Measurements from ENCODE around the gene MRFAP1L1. TPM values are rescaled to one million over a fixed set of nuclear protein-coding genes. Genes with fewer than 3 reads are reported as not detected.
A peak's percentile ranks its signal among the peaks of the same experiment; 100 is the strongest.

Gene MRFAP1L1
- total RNA-seq, 1 donor from 2014 or later = 73.0 TPM

DNA sequence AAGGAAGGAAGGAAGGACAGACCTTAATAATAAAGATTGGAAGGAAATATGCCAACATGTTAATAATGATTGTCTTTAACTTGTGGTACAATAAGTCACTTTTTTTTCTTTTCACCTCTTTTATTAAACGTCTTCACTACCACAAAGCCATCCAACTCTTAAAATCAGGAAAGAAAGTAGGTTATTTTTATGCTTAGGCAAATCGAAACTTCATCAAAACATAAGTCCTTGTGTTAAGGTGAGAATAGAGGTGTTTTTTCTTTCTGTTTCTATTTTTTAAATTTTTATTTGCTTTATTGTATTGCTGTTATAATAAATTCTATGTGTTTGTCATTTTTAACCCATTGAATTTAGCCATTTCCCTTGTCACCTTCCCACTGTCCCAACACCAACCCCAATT lies 32.8 kb upstream of the MRFAP1L1 start:
- H3K27me3 Mint-ChIP-seq = no peaks in the 10 kb centered on the region
- DNase-seq (ENCODE audit: extremely low spot score, unreplicated experiment) = no peak
- TF ChIP-seq, protein P1, sequence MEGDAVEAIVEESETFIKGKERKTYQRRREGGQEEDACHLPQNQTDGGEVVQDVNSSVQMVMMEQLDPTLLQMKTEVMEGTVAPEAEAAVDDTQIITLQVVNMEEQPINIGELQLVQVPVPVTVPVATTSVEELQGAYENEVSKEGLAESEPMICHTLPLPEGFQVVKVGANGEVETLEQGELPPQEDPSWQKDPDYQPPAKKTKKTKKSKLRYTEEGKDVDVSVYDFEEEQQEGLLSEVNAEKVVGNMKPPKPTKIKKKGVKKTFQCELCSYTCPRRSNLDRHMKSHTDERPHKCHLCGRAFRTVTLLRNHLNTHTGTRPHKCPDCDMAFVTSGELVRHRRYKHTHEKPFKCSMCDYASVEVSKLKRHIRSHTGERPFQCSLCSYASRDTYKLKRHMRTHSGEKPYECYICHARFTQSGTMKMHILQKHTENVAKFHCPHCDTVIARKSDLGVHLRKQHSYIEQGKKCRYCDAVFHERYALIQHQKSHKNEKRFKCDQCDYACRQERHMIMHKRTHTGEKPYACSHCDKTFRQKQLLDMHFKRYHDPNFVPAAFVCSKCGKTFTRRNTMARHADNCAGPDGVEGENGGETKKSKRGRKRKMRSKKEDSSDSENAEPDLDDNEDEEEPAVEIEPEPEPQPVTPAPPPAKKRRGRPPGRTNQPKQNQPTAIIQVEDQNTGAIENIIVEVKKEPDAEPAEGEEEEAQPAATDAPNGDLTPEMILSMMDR (conservative IDR thresholded peaks at IDR 0.05) = no peak
- no peaks in the 10 kb centered on the region for H3K9me3 Mint-ChIP-seq
- no peaks in the 10 kb centered on the region for H3K36me3 Mint-ChIP-seq
- peaks cover 4% of the 10 kb centered on the region for H3K4me1 Mint-ChIP-seq (ENCODE audit: unreplicated experiment)
- H3K27ac Mint-ChIP-seq = no peak overlapping the region
- no peak overlapping the region for H3K4me3 Mint-ChIP-seq

DNA sequence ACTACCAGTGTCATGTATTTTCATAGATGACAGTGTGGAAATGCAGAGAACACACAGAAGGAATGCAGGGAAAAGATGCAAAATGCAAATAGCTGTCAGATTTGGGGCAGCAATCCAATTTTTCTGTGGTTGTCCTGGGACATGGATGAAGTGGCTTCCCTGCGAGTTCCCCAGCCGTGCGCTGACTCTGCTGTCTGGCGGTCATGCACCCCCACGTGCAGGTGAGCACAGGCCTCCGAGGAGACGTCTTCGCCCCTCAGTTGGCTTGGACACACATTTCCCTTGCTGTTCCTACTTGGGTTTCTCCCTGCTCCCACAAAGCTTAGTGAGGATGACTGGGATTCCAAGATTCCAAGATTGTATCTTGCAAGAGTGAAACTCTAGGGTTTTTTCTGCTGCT lies 30.7 kb upstream of the MRFAP1L1 start:
- Mint-ChIP-seq H3K27me3 (peaks cover 3% of the 10 kb centered on the region), H3K4me1 (ENCODE audit: unreplicated experiment) (no peaks in the 10 kb centered on the region), H3K4me3 (no peak overlapping the region), H3K9me3 (no peaks in the 10 kb centered on the region), H3K27ac (no peak overlapping the region), H3K36me3 (no peaks in the 10 kb centered on the region)
- no peak for DNase-seq (ENCODE audit: extremely low spot score, unreplicated experiment)
- TF ChIP-seq, protein P1 (conservative IDR thresholded peaks at IDR 0.05) = no peak

DNA sequence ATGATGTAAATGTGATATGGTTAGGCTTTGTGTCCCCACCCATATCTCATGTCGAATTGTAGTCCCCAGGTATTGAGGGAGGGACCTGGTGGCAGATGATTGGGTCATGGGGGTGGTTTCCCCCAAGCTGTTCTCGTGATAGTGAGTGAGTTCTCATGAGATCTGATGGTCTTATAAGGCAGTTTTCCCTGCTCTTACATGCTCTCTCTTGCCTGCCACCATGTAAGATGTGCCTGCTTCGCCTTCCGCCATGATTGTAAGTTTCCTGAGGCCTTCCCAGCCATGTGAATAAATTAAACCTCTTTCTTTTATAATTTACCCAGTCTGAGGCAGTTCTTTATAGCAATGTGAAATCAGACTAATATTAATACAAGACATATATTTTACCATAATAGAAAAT lies 30.3 kb upstream of the MRFAP1L1 start:
- TF ChIP-seq, protein P1 (conservative IDR thresholded peaks at IDR 0.05) = no peak
- Mint-ChIP-seq H3K9me3 (no peaks in the 10 kb centered on the region), H3K27me3 (peaks cover 3% of the 10 kb centered on the region), H3K27ac (no peak overlapping the region), H3K4me1 (ENCODE audit: unreplicated experiment) (no peaks in the 10 kb centered on the region), H3K4me3 (no peak overlapping the region), H3K36me3 (no peaks in the 10 kb centered on the region)
- no peak for DNase-seq (ENCODE audit: extremely low spot score, unreplicated experiment)

DNA sequence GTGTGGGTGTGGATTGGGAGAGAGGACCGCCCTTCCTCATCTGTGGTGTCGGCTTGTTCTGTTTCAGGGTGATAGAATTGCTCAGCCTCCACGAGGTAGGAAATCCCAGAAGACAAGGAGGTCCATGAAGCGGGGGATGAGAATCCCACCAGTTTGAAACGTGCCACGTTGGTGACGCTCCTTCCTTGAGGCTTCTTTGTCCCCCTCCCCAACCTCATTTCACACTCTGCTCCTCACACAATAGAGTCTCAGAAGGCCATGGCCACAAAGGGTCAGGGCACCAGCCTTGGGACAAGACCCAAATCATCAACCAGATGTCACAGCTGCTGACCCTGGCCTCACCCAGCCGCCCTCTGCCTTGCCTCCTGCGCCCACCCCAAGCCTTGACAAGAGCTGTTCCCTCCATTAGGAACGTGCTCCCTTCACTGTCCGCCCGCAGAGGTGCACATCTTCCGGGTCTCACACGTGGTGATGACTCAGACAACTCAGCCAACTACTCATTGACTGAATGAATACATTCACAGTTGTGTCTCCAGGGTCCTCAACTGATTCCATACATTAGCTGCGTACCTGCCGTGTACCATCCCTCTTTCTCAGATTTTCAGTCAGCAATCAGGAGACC lies 24.6 kb upstream of the MRFAP1L1 start:
- TF ChIP-seq, protein P1 (conservative IDR thresholded peaks at IDR 0.05) = no peak
- no peaks in the 10 kb centered on the region for H3K36me3 Mint-ChIP-seq
- peak overlapping the region; percentile 19 for H3K27ac Mint-ChIP-seq
- no peak overlapping the region for H3K4me3 Mint-ChIP-seq
- peaks cover 11% of the 10 kb centered on the region for H3K27me3 Mint-ChIP-seq
- H3K4me1 Mint-ChIP-seq (ENCODE audit: unreplicated experiment) = no peaks in the 10 kb centered on the region
- H3K9me3 Mint-ChIP-seq = no peaks in the 10 kb centered on the region
- DNase-seq (ENCODE audit: extremely low spot score, unreplicated experiment) = no peak

DNA sequence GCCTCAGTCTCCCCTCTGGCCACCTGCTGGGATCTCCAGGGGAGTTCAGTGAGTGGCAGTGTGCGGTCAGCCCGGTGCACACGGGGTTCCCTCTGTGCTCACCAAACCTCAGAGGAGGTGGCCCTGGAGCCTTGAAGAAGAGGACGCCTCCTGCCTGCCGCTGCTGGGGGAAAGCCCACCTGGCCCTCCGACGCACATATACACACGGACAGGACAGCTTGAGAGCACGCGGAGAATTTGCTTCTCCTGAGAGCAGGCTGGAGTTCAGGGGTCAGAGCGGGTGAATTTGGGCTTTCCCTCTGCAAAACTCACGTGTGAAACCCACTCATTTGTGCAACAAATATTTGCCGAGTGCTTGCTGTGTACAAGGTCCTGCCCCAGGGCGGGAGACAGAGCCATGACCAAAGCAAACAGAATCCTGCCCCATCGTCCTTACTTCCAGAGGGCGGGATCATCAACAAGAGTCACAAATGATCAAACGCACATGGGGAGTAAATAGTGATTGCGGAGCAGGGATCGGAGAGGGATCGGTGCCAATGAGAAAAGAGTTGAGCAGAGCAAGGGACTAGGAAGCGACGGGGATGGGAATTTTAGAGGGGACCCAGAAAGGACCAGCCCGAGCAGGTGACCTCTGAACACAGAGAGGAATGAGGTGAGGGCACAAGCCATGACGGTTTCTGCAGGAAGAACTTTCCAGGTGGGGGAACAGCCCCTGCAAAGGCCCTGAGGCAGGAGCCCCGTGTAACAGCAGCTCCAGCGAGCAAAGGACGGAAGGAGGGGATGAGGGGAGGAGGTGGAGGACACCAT lies 23.9 kb upstream of the MRFAP1L1 start:
- TF ChIP-seq, protein P1 (conservative IDR thresholded peaks at IDR 0.05) = no peak
- Mint-ChIP-seq H3K27me3 (peaks cover 11% of the 10 kb centered on the region), H3K36me3 (no peaks in the 10 kb centered on the region), H3K4me1 (ENCODE audit: unreplicated experiment) (peaks cover under 1% of the 10 kb centered on the region), H3K27ac (peak overlapping the region; percentile 47), H3K9me3 (no peaks in the 10 kb centered on the region), H3K4me3 (no peak overlapping the region)
- DNase-seq (ENCODE audit: extremely low spot score, unreplicated experiment) = no peak

Measured in type B pancreatic cell (in vitro differentiated cells).